ENCODE results near the gene FREY1. TPM values are rescaled to one million over a fixed set of nuclear protein-coding genes. Genes with fewer than 3 reads are reported as not detected.

The FREY1 gene
- total and polyA plus RNA-seq, 2 of the 4 experiments (the other 2 are of a cell fraction): 0.21 TPM; not detected in 1

- peaks cover 16% of the 10 kb centered on the region for H3K9me1 ChIP-seq (ENCODE audit: insufficient read depth, low read length)
- in situ Hi-C loops (cut with MboI; ENCODE audit: low sequenced_read_pairs): loop anchor here (10.0 kb wide), 1 partner anchor 128 kb away; no protein-coding TSS in a partner anchor
- H4K8ac ChIP-seq (ENCODE audit: low read depth in 2 of 2, low read length in 2 of 2): no peak overlapping the region
- H3K4me2 ChIP-seq (ENCODE audit: low read depth, low read length): no peak overlapping the region
- no peak overlapping the region for H3K14ac ChIP-seq (replicated peaks; ENCODE audit: low read depth, low read length)
- H3K36me3 ChIP-seq (ENCODE audit: control insufficient read depth, insufficient read depth, low read length): peaks cover 41% of the 10 kb centered on the region
- H3K27ac ChIP-seq (ENCODE audit: insufficient read depth, low read length): no peak overlapping the region
- H3K23ac ChIP-seq (ENCODE audit: low read depth, low read length): no peak overlapping the region
- peaks cover 8% of the 10 kb centered on the region for H3K4me1 ChIP-seq (ENCODE audit: control insufficient read depth, insufficient read depth, low read length)
- H2AFZ ChIP-seq (replicated peaks; ENCODE audit: low read length, poor library complexity): no peak overlapping the region
- H4K91ac ChIP-seq (ENCODE audit: insufficient read depth, low read depth, low read length): no peak overlapping the region
- no peaks in the 10 kb centered on the region for H3K27me3 ChIP-seq (ENCODE audit: control insufficient read depth, insufficient read depth, low read length)
- H3K56ac ChIP-seq (ENCODE audit: extremely low read depth, insufficient read depth, low read length): no peak overlapping the region
- DNase-seq (no peak), ATAC-seq (ENCODE audit: low read depth) (no peak)
- intact Hi-C loops (cut with micrococcal nuclease): loop anchor here (10.0 kb wide), 1 partner anchor 128 kb away; no protein-coding TSS in a partner anchor
- no peak overlapping the region for H3K4me3 ChIP-seq (ENCODE audit: insufficient read depth, low read depth, low read length)
- BruUV-seq (replicated peaks): no TSS peak
- H2AK5ac ChIP-seq (ENCODE audit: low read depth, low read length): no peak overlapping the region
- H3K9me3 ChIP-seq (ENCODE audit: control insufficient read depth, insufficient read depth, low read length): no peaks in the 10 kb centered on the region
- no peak overlapping the region for H2AK9ac ChIP-seq (replicated peaks; ENCODE audit: low read depth, low read length, poor library complexity)
- H2BK120ac ChIP-seq (ENCODE audit: low read depth, low read length): no peak overlapping the region
- no peak overlapping the region for H2BK5ac ChIP-seq (ENCODE audit: low read depth, low read length, poor library complexity, severe bottlenecking)
- H4K5ac ChIP-seq (ENCODE audit: low read depth, low read length): no peak overlapping the region
- H2BK15ac ChIP-seq (ENCODE audit: low read depth, low read length): no peak overlapping the region
- no peak overlapping the region for H3K9ac ChIP-seq (ENCODE audit: low read depth, low read length)
- TF ChIP-seq POLR2A (IDR thresholded peaks at IDR 0.05; ENCODE audit: low read depth, low read length): no peak
- no peak for TF ChIP-seq ELK1 (IDR thresholded peaks at IDR 0.05; ENCODE audit: borderline replicate concordance, low read depth, low read length)
- TF ChIP-seq RAD21 (IDR thresholded peaks at IDR 0.05; ENCODE audit: low read length): no peak
- TF ChIP-seq RCOR1 (IDR thresholded peaks at IDR 0.05; ENCODE audit: insufficient replicate concordance, low read length): no peak
- no peak for TF ChIP-seq RFX5 (IDR thresholded peaks at IDR 0.05; ENCODE audit: low read depth, low read length)
- TF ChIP-seq CTCF (conservative IDR thresholded peaks at IDR 0.05; ENCODE audit: low read depth, low read length): no peak
- no peak for TF ChIP-seq USF2 (IDR thresholded peaks at IDR 0.05; ENCODE audit: low read depth, low read length)
- no peak for TF ChIP-seq MAZ (IDR thresholded peaks at IDR 0.05; ENCODE audit: borderline replicate concordance, low read depth, low read length)
- no peak for TF ChIP-seq BHLHE40 (IDR thresholded peaks at IDR 0.05; ENCODE audit: low read depth, low read length)
- no peak for TF ChIP-seq MXI1 (IDR thresholded peaks at IDR 0.05; ENCODE audit: borderline replicate concordance, low read depth, low read length)
- TF ChIP-seq SMC3 (IDR thresholded peaks at IDR 0.05; ENCODE audit: low read depth, low read length): no peak
- no peak for TF ChIP-seq FOS (IDR thresholded peaks at IDR 0.05; ENCODE audit: low read depth, low read length)
- no peak for TF ChIP-seq NFE2L2 (IDR thresholded peaks at IDR 0.05; ENCODE audit: low read depth, low read length)
- TF ChIP-seq CEBPB (IDR thresholded peaks at IDR 0.05; ENCODE audit: low read depth, low read length): no peak
- no peak for TF ChIP-seq CHD1 (IDR thresholded peaks at IDR 0.05; ENCODE audit: low read depth, low read length)
- TF ChIP-seq MAFK (IDR thresholded peaks at IDR 0.05; ENCODE audit: low read depth, low read length): no peak
- no peak overlapping the region for H3K18ac ChIP-seq (ENCODE audit: low read depth, low read length)
- H4K20me1 ChIP-seq (ENCODE audit: insufficient read depth, low read length): peaks cover 19% of the 10 kb centered on the region
- H2BK20ac ChIP-seq (ENCODE audit: low read depth, low read length): no peak overlapping the region
- dilution Hi-C loops (cut with HindIII; ENCODE audit: low sequenced_read_pairs, unreplicated experiment): no loop called here
- WGBS, 2 experiments (ENCODE audit: extremely low coverage in 2 of 2, insufficient read length in 1 of 2): 100% methylated on average over 3 of the region's 8 CpGs; no CpG with 5 or more reads in 1 of the 2 experiments
- ChIA-PET CTCF (no interaction called here), POLR2A (ENCODE audit: unreplicated experiment) (no interaction called here)
- no peak overlapping the region for H3K4ac ChIP-seq (ENCODE audit: low read depth, low read length)
- H3K79me1 ChIP-seq (ENCODE audit: low read depth in 1 of 2, low read length in 2 of 2): peaks cover 0 to 11% of the 10 kb centered on the region in 2 experiments; a peak in 3 of 4 replicates
Observed at GRCh38 chr11:45877221-45877620, 29.9 kb downstream of the FREY1 start.
